Hematopoietic multipotent progenitor cell treated with erythropoietin and hydrocortisone succinate and interleukin-3 and kit ligand, for 17 days (in vitro differentiated cells): ENCODE measurements around the gene NMUR2.

Experiments
- DNase-seq: peaks from one replicate; pipeline ENCODE4 v3.0.0-alpha.2; 2015; ENCODE audit warnings: low spot score

Gene NMUR2

GRCh38 chr5:152369298-152369697, 35.8 kb downstream of the NMUR2 start:
- DNase-seq, result no peak

GRCh38 chr5:152367554-152367953, 37.5 kb downstream of the NMUR2 start:
- no peak for DNase-seq

- DNase-seq, result no peak
These were observed 38.4 kb downstream of the NMUR2 start for GRCh38 chr5:152366716-152367115.

GRCh38 chr5:152364899-152365298, 40.2 kb downstream of the NMUR2 start:
- DNase-seq, result no peak

- DNase-seq, result no peak
These were observed 40.9 kb downstream of the NMUR2 start for GRCh38 chr5:152364172-152364571.

GRCh38 chr5:152358861-152359568, 46.1 kb downstream of the NMUR2 start:
- DNase-seq, result no peak

GRCh38 chr5:152356506-152356905, 48.6 kb downstream of the NMUR2 start:
- no peak for DNase-seq

- DNase-seq, result no peak
These were observed 50.0 kb downstream of the NMUR2 start for GRCh38 chr5:152355061-152355460.

- DNase-seq, result no peak
These were observed 52.1 kb downstream of the NMUR2 start for GRCh38 chr5:152353001-152353400.

- no peak for DNase-seq
These were observed 55.2 kb downstream of the NMUR2 start for GRCh38 chr5:152349683-152350526.
